ENCODE measurements around the gene ATXN2.

GRCh38 chr12:111494676-111495075, 104.4 kb downstream of the ATXN2 start:
- TF ChIP-seq, protein P1, sequence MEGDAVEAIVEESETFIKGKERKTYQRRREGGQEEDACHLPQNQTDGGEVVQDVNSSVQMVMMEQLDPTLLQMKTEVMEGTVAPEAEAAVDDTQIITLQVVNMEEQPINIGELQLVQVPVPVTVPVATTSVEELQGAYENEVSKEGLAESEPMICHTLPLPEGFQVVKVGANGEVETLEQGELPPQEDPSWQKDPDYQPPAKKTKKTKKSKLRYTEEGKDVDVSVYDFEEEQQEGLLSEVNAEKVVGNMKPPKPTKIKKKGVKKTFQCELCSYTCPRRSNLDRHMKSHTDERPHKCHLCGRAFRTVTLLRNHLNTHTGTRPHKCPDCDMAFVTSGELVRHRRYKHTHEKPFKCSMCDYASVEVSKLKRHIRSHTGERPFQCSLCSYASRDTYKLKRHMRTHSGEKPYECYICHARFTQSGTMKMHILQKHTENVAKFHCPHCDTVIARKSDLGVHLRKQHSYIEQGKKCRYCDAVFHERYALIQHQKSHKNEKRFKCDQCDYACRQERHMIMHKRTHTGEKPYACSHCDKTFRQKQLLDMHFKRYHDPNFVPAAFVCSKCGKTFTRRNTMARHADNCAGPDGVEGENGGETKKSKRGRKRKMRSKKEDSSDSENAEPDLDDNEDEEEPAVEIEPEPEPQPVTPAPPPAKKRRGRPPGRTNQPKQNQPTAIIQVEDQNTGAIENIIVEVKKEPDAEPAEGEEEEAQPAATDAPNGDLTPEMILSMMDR (IDR thresholded peaks at IDR 0.05; ENCODE audit: low read length) = no peak
- no peak for TF ChIP-seq EZH2 (optimal IDR thresholded peaks at IDR 0.05; ENCODE audit: low read depth, low read length)

Data from MM.1S (cell line).